ENCODE measurements around the gene ZBTB1.
A peak's percentile ranks its signal among the peaks of the same experiment; 100 is the strongest.

- TF ChIP-seq, protein P1, sequence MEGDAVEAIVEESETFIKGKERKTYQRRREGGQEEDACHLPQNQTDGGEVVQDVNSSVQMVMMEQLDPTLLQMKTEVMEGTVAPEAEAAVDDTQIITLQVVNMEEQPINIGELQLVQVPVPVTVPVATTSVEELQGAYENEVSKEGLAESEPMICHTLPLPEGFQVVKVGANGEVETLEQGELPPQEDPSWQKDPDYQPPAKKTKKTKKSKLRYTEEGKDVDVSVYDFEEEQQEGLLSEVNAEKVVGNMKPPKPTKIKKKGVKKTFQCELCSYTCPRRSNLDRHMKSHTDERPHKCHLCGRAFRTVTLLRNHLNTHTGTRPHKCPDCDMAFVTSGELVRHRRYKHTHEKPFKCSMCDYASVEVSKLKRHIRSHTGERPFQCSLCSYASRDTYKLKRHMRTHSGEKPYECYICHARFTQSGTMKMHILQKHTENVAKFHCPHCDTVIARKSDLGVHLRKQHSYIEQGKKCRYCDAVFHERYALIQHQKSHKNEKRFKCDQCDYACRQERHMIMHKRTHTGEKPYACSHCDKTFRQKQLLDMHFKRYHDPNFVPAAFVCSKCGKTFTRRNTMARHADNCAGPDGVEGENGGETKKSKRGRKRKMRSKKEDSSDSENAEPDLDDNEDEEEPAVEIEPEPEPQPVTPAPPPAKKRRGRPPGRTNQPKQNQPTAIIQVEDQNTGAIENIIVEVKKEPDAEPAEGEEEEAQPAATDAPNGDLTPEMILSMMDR (IDR thresholded peaks at IDR 0.05), result no peak
- TF ChIP-seq POLR2A (IDR thresholded peaks at IDR 0.05), result peak; percentile 30 to 66
Measured at GRCh38 chr14:64504310-64504896, at the start of gene ZBTB1.

Data from heart left ventricle (tissue), 13 donors.